Fibroblast of villous mesenchyme (primary cell): ENCODE results near the gene TPI1. TPM values are rescaled to one million over a fixed set of nuclear protein-coding genes. Genes with fewer than 3 reads are reported as not detected.

Experiments used
- DNase-seq: peaks from one replicate; pipeline ENCODE4 v3.0.0-alpha.2; 2010; ENCODE audit warnings: low read depth
- H3K4me3 ChIP-seq: 2 replicates; pipeline ENCODE4 v1.5.1; 2011; ENCODE audit warnings: low read depth, mild to moderate bottlenecking, low read length
- CTCF ChIP-seq: IDR thresholded peaks from 2 replicates; pipeline ENCODE4 v1.5.1; 2012; ENCODE audit warnings: low read depth, mild to moderate bottlenecking, low read length; ENCODE audit not compliant: insufficient read depth
- total RNA-seq: library from RNA; depleted of rRNA; stranded (reverse); fragments of >200 nt; gene quantifications from 2 replicates; pipeline ENCODE4 v1.2.3, GENCODE V29; 2012

Gene TPI1
- total RNA-seq, 1 donor, result 620 TPM

- no peak for TF ChIP-seq CTCF
- no peak overlapping the region for H3K4me3 ChIP-seq
- no peak for DNase-seq
Observed at GRCh38 chr12:6833189-6833890, 34.0 kb upstream of the TPI1 start.

- no peak for DNase-seq
Observed at GRCh38 chr12:6834254-6834653, 33.1 kb upstream of the TPI1 start.

GRCh38 chr12:6834873-6835272, 32.5 kb upstream of the TPI1 start:
- no peak for TF ChIP-seq CTCF
- no peak overlapping the region for H3K4me3 ChIP-seq
- no peak for DNase-seq

More at GRCh38 chr12:6834254-6834653, 33.1 kb upstream of the TPI1 start:
- no peak for TF ChIP-seq CTCF
- no peak overlapping the region for H3K4me3 ChIP-seq

- TF ChIP-seq CTCF, result no peak
- H3K4me3 ChIP-seq, result no peak overlapping the region
- DNase-seq, result no peak
Observed at GRCh38 chr12:6836851-6837250, 30.5 kb upstream of the TPI1 start.

GRCh38 chr12:6837370-6838060, 29.8 kb upstream of the TPI1 start:
- no peak for TF ChIP-seq CTCF
- H3K4me3 ChIP-seq, result no peak overlapping the region
- DNase-seq, result no peak

GRCh38 chr12:6838854-6839253, 28.5 kb upstream of the TPI1 start:
- DNase-seq, result no peak
- no peak for TF ChIP-seq CTCF
- no peak overlapping the region for H3K4me3 ChIP-seq
